Hepatocyte (in vitro differentiated cells): ENCODE data around the gene MAST4.

ENCODE experiments used
- EZH2 ChIP-seq: fragments of 200-600 bp; sonication (generic); IDR thresholded peaks from 2 replicates; pipeline ENCODE4 v1.6.1; 2016; ENCODE audit warnings: antibody characterized with exemption, mild to moderate bottlenecking, borderline replicate concordance
- EZH2phosphoT487 ChIP-seq: fragments of 200-600 bp; sonication (generic); IDR thresholded peaks from one replicate; pipeline ENCODE4 v1.6.1; 2018; ENCODE audit warnings: antibody characterized with exemption, mild to moderate bottlenecking, low read depth, moderate library complexity; ENCODE audit not compliant: unreplicated experiment, severe bottlenecking
- TF ChIP-seq, protein P1 (sequence below): fragments of 200-600 bp; sonication (generic); IDR thresholded peaks from 2 replicates; pipeline ENCODE4 v1.5.1; 2016; ENCODE audit warnings: antibody characterized with exemption, mild to moderate bottlenecking; ENCODE audit not compliant: poor library complexity

DNA sequence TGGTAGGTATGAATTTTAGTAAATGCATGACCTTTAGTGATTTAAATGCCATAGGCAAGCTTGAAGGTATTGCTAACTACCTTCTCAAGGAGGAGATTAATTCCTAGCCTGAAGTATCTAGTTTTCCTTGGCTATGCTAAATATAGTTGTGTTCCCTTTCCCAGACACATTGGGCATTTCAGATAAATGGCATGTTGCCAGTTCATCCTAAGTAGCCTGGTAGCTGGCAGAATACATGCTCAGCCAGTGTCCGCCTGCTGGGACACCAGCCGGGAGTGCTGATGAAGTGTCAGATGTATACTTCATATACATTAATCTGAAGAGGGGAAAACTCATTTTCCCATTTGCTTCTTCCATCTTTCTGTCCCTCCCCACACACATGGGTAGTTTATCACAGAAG, 196.9 kb downstream of the MAST4 start:
- TF ChIP-seq, protein P1, sequence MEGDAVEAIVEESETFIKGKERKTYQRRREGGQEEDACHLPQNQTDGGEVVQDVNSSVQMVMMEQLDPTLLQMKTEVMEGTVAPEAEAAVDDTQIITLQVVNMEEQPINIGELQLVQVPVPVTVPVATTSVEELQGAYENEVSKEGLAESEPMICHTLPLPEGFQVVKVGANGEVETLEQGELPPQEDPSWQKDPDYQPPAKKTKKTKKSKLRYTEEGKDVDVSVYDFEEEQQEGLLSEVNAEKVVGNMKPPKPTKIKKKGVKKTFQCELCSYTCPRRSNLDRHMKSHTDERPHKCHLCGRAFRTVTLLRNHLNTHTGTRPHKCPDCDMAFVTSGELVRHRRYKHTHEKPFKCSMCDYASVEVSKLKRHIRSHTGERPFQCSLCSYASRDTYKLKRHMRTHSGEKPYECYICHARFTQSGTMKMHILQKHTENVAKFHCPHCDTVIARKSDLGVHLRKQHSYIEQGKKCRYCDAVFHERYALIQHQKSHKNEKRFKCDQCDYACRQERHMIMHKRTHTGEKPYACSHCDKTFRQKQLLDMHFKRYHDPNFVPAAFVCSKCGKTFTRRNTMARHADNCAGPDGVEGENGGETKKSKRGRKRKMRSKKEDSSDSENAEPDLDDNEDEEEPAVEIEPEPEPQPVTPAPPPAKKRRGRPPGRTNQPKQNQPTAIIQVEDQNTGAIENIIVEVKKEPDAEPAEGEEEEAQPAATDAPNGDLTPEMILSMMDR: no peak
- TF ChIP-seq EZH2: no peak
- TF ChIP-seq EZH2phosphoT487: no peak
